ENCODE measurements around the gene CCT5. TPM values are rescaled to one million over a fixed set of nuclear protein-coding genes. Genes with fewer than 3 reads are reported as not detected.

Gene CCT5
- polyA plus RNA-seq, 1 donor (not counting 4 experiments of a cell fraction or from before 2014, with no cell fraction given): 558 TPM

- Histone ChIP-seq H3K4me1 (ENCODE audit: control insufficient read depth, extremely low read depth, insufficient read depth, low read length) (peaks cover 34% of the 10 kb centered on the region), H2AFZ (ENCODE audit: control insufficient read depth, low read length) (peak within 1 kb of the TSS; percentile 91), H3K27ac (ENCODE audit: control insufficient read depth, insufficient read depth, low read length) (peak within 1 kb of the TSS; percentile 54), H3K4me3 (ENCODE audit: control insufficient read depth in 2 of 3, extremely low read depth in 1 of 3, insufficient read depth in 2 of 3, low read depth in 1 of 3, low read length in 3 of 3) (peak within 1 kb of the TSS; percentile 48 to 72 (median 72)), H3K36me3 (ENCODE audit: control insufficient read depth in 2 of 2, extremely low read depth in 1 of 2, insufficient read depth in 2 of 2, low read length in 2 of 2) (no peaks in the 10 kb centered on the region), H3K9ac (ENCODE audit: control insufficient read depth, extremely low read depth, insufficient read depth, low read length) (peak within 1 kb of the TSS; percentile 75), H3K27me3 (ENCODE audit: control insufficient read depth, extremely low read depth, insufficient read depth, low read length) (no peaks in the 10 kb centered on the region), H4K20me1 (ENCODE audit: control insufficient read depth, extremely low read depth, insufficient read depth, low read length) (no peaks in the 10 kb centered on the region), H3K9me1 (ENCODE audit: control insufficient read depth, extremely low read depth, insufficient read depth, low read length) (no peaks in the 10 kb centered on the region), H3K79me2 (ENCODE audit: control insufficient read depth, insufficient read depth, low read length) (no peaks in the 10 kb centered on the region), H3K9me3 (ENCODE audit: control insufficient read depth, low read depth, low read length) (no peaks in the 10 kb centered on the region), H3K4me2 (ENCODE audit: control insufficient read depth, extremely low read depth, insufficient read depth, low read depth, low read length) (peak within 1 kb of the TSS; percentile 91)
- TF ChIP-seq, protein P1, sequence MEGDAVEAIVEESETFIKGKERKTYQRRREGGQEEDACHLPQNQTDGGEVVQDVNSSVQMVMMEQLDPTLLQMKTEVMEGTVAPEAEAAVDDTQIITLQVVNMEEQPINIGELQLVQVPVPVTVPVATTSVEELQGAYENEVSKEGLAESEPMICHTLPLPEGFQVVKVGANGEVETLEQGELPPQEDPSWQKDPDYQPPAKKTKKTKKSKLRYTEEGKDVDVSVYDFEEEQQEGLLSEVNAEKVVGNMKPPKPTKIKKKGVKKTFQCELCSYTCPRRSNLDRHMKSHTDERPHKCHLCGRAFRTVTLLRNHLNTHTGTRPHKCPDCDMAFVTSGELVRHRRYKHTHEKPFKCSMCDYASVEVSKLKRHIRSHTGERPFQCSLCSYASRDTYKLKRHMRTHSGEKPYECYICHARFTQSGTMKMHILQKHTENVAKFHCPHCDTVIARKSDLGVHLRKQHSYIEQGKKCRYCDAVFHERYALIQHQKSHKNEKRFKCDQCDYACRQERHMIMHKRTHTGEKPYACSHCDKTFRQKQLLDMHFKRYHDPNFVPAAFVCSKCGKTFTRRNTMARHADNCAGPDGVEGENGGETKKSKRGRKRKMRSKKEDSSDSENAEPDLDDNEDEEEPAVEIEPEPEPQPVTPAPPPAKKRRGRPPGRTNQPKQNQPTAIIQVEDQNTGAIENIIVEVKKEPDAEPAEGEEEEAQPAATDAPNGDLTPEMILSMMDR (optimal IDR thresholded peaks at IDR 0.05 in 1 of 3, IDR thresholded peaks at IDR 0.05 in 1 of 3, conservative IDR thresholded peaks at IDR 0.05 in 1 of 3; ENCODE audit: extremely low read depth in 1 of 3, insufficient read depth in 2 of 3, low read length in 3 of 3): no peak
- TF ChIP-seq EZH2 (IDR thresholded peaks at IDR 0.05; ENCODE audit: low read length): no peak
- dilution Hi-C loops (cut with MboI; ENCODE audit: extremely low pct_ligation_motif_present, low sequenced_read_pairs): no loop called here
- no peak for FAIRE-seq
- no peak for DNase-seq (ENCODE audit: low read depth, low spot score)
Observed at GRCh38 chr5:10307206-10308148, 57.4 kb downstream of the CCT5 start, which contains the start of gene CMBL. Gene CMBL, minus strand, starts transcription at chr5:10307902. Its CDS starts 17,140 bp downstream, at chr5:10290762.

DNA sequence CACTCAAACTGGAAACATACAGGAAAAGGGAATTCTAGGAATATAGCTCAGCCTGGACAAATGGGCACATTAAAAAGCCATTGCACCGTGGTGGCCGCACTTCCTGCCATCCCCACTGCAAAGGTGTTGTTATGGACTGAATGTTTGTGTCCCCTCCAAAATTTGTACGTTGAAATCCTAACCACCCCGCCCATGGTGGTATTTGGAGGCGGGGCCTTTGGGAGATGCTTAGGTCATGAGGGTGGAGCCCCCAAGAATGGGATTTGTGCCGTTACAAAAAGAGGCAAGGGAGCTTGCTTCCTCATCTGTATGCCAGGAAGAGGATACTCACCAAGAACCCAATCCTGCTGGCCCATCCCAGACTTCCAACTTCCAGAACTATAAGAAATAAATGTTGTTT lies 58.8 kb downstream of the CCT5 start:
- H3K4me3 ChIP-seq (ENCODE audit: control insufficient read depth in 2 of 3, extremely low read depth in 1 of 3, insufficient read depth in 2 of 3, low read depth in 1 of 3, low read length in 3 of 3): no peak overlapping the region
- DNase-seq (ENCODE audit: low read depth, low spot score) (no peak), FAIRE-seq (no peak)
- no peaks in the 10 kb centered on the region for H3K9me3 ChIP-seq (ENCODE audit: control insufficient read depth, low read depth, low read length)
- no peaks in the 10 kb centered on the region for H3K27me3 ChIP-seq (ENCODE audit: control insufficient read depth, extremely low read depth, insufficient read depth, low read length)
- no peaks in the 10 kb centered on the region for H4K20me1 ChIP-seq (ENCODE audit: control insufficient read depth, extremely low read depth, insufficient read depth, low read length)
- no peaks in the 10 kb centered on the region for H3K79me2 ChIP-seq (ENCODE audit: control insufficient read depth, insufficient read depth, low read length)
- H3K36me3 ChIP-seq (ENCODE audit: control insufficient read depth in 2 of 2, extremely low read depth in 1 of 2, insufficient read depth in 2 of 2, low read length in 2 of 2): no peaks in the 10 kb centered on the region
- H3K4me1 ChIP-seq (ENCODE audit: control insufficient read depth, extremely low read depth, insufficient read depth, low read length): peaks cover 34% of the 10 kb centered on the region
- no peaks in the 10 kb centered on the region for H3K9me1 ChIP-seq (ENCODE audit: control insufficient read depth, extremely low read depth, insufficient read depth, low read length)
- H2AFZ ChIP-seq (ENCODE audit: control insufficient read depth, low read length): no peak overlapping the region
- peak overlapping the region; percentile 16 for H3K4me2 ChIP-seq (ENCODE audit: control insufficient read depth, extremely low read depth, insufficient read depth, low read depth, low read length)
- no peak for TF ChIP-seq EZH2 (IDR thresholded peaks at IDR 0.05; ENCODE audit: low read length)
- TF ChIP-seq, protein P1 (optimal IDR thresholded peaks at IDR 0.05 in 1 of 3, IDR thresholded peaks at IDR 0.05 in 1 of 3, conservative IDR thresholded peaks at IDR 0.05 in 1 of 3; ENCODE audit: extremely low read depth in 1 of 3, insufficient read depth in 2 of 3, low read length in 3 of 3): no peak
- no peak overlapping the region for H3K9ac ChIP-seq (ENCODE audit: control insufficient read depth, extremely low read depth, insufficient read depth, low read length)
- dilution Hi-C loops (cut with MboI; ENCODE audit: extremely low pct_ligation_motif_present, low sequenced_read_pairs): no loop called here
- no peak overlapping the region for H3K27ac ChIP-seq (ENCODE audit: control insufficient read depth, insufficient read depth, low read length)

Data from keratinocyte (primary cell).